PC-9 (cell line): ENCODE data around the gene IL17RA.

ENCODE experiments used
- EZH2 ChIP-seq: fragments of 200-600 bp; sonication (generic); IDR thresholded peaks from 2 replicates; pipeline ENCODE4 v1.8.0; 2017; ENCODE audit warnings: antibody characterized with exemption, low read depth
- TF ChIP-seq, protein P1 (sequence below): fragments of 200-600 bp; sonication (generic); conservative IDR thresholded peaks from 2 replicates; pipeline ENCODE4 v1.6.1; 2017; ENCODE audit warnings: mixed run types, antibody characterized with exemption, mild to moderate bottlenecking, moderate library complexity

DNA sequence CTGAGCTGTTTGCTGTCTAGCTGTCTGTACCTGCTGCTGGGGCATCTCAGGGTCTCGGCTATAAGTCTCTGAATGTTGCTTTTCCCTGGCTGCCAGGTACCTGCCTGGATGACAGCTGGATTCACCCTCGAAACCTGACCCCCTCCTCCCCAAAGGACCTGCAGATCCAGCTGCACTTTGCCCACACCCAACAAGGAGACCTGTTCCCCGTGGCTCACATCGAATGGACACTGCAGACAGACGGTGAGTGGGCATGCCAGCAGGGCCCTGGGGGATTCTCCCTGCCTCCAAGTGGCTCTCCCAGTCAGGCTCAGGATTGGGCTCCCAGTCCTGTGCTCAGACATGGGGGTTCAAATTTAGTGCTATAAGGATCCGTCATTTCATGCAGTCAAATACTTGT is 12.9 kb downstream of the IL17RA start:
- TF ChIP-seq, protein P1, sequence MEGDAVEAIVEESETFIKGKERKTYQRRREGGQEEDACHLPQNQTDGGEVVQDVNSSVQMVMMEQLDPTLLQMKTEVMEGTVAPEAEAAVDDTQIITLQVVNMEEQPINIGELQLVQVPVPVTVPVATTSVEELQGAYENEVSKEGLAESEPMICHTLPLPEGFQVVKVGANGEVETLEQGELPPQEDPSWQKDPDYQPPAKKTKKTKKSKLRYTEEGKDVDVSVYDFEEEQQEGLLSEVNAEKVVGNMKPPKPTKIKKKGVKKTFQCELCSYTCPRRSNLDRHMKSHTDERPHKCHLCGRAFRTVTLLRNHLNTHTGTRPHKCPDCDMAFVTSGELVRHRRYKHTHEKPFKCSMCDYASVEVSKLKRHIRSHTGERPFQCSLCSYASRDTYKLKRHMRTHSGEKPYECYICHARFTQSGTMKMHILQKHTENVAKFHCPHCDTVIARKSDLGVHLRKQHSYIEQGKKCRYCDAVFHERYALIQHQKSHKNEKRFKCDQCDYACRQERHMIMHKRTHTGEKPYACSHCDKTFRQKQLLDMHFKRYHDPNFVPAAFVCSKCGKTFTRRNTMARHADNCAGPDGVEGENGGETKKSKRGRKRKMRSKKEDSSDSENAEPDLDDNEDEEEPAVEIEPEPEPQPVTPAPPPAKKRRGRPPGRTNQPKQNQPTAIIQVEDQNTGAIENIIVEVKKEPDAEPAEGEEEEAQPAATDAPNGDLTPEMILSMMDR = no peak
- no peak for TF ChIP-seq EZH2
